Activated CD8-positive, alpha-beta memory T cell treated with anti-CD3 and anti-CD28 coated beads, Interleukin-2, amount 10 ng/mL, durations not matched to agents 7 days and 5 days (primary cell): ENCODE results near the gene ACSS3. TPM values are rescaled to one million over a fixed set of nuclear protein-coding genes. Genes with fewer than 3 reads are reported as not detected.
"Not testable (repeated sequence)": the region's sequence is repeated elsewhere in the genome, so short reads cannot be mapped to it uniquely, and the experiment has no call there.

ENCODE experiments used
- ATAC-seq: fragments of 150-1000 bp; cut with Tn5 transposase; one replicate; pipeline ENCODE4 v1.10.0; 2021; ENCODE audit warnings: moderate library complexity
- CTCF ChIA-PET: fragments of 350-600 bp; sonication (Branson Sonifier 250); formaldehyde crosslinking; loops from one replicate; lab custom pipeline; 2021; ENCODE audit warnings: antibody characterized with exemption; lab: Charles Lee
- DNase-seq: peaks from one replicate; pipeline ENCODE4 v3.0.0-alpha.2; 2020
- H3K27ac Mint-ChIP-seq: one replicate; pipeline ENCODE4 v1.8.0; 2021; ENCODE audit warnings: mild to moderate bottlenecking, mixed read lengths
- H3K27me3 Mint-ChIP-seq: one replicate; pipeline ENCODE4 v1.8.0; 2021; ENCODE audit warnings: mixed read lengths
- H3K36me3 Mint-ChIP-seq: one replicate; pipeline ENCODE4 v1.8.0; 2021; ENCODE audit warnings: mild to moderate bottlenecking, mixed read lengths
- H3K4me1 Mint-ChIP-seq: one replicate; pipeline ENCODE4 v1.8.0; 2021; ENCODE audit warnings: mixed read lengths
- H3K4me3 Mint-ChIP-seq: one replicate; pipeline ENCODE4 v1.8.0; 2021; ENCODE audit warnings: mild to moderate bottlenecking, moderate library complexity, mixed read lengths
- H3K9me3 Mint-ChIP-seq: one replicate; pipeline ENCODE4 v1.8.0; 2022; ENCODE audit warnings: low read depth, mixed read lengths
- total RNA-seq, 2 experiments: library from RNA; stranded (reverse); gene quantifications; one replicate each; pipeline ENCODE4 v1.2.3, GENCODE V29; 2021

The ACSS3 gene
- total RNA-seq, 2 experiments from 2014 or later = not detected

- DNase-seq = no peak
- no peaks in the 10 kb centered on the region for H3K9me3 Mint-ChIP-seq
- no peaks in the 10 kb centered on the region for H3K36me3 Mint-ChIP-seq
- CTCF ChIA-PET = no interaction called here
- no peak for ATAC-seq
- no peaks in the 10 kb centered on the region for H3K4me1 Mint-ChIP-seq
- H3K27ac Mint-ChIP-seq = no peak overlapping the region
- no peak overlapping the region for H3K4me3 Mint-ChIP-seq
- no peaks in the 10 kb centered on the region for H3K27me3 Mint-ChIP-seq
Observed at GRCh38 chr12:81205416-81205815, 127.5 kb downstream of the ACSS3 start.

- ATAC-seq (no peak), DNase-seq (no peak)
- H3K36me3 Mint-ChIP-seq = no peaks in the 10 kb centered on the region
- CTCF ChIA-PET = no interaction called here
- H3K4me1 Mint-ChIP-seq = no peaks in the 10 kb centered on the region
- H3K27ac Mint-ChIP-seq = no peak overlapping the region
- no peak overlapping the region for H3K4me3 Mint-ChIP-seq
- no peaks in the 10 kb centered on the region for H3K27me3 Mint-ChIP-seq
- H3K9me3 Mint-ChIP-seq = no peaks in the 10 kb centered on the region
Observed at GRCh38 chr12:81206429-81206828, 128.6 kb downstream of the ACSS3 start.

DNA sequence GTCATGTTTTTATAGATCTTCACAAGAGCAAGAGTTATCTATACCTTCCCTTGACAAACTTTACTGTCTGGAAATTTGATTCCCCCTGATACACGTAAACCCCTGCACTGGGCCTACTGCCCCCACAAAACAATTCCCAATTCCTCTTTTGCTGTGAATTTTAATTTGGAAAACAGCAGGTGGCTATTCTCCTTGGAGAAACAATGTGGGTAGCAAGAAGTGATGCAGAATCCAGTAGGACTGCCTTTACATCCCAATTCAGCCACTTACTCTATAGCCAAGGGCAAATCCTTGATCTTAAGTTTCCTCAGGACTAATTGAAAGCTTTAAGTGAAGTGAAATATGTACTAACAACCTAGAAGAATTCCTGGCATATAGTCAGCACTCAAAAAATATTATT, 129.3 kb downstream of the ACSS3 start:
- no peak for ATAC-seq
- CTCF ChIA-PET = interaction anchor here (0.5 kb wide), 1 partner anchor 58 kb away, joined by 3 read pairs; no protein-coding TSS in a partner anchor
- no peak overlapping the region for H3K27ac Mint-ChIP-seq
- no peak for DNase-seq
- H3K36me3 Mint-ChIP-seq = no peaks in the 10 kb centered on the region
- H3K4me3 Mint-ChIP-seq = no peak overlapping the region
- peaks cover 4% of the 10 kb centered on the region for H3K9me3 Mint-ChIP-seq
- no peaks in the 10 kb centered on the region for H3K4me1 Mint-ChIP-seq
- no peaks in the 10 kb centered on the region for H3K27me3 Mint-ChIP-seq

DNA sequence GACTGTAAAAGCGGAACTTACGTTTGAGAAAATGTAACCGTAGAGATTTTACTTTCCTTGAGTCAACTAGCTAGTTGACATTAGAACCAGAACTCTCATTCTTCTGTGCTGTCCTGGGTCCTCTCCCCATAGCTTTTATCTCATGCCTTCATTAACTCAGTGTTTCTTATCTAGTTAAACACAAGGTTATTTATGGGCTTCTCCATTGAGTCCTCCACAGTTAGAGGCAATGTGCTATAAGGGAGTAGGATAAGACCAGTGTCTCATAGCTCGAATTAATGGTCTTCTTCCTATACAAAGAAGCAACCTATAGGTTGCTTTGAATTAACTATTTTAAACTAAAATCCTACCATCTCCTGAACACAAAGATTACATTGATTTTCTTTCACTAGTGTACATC, 129.8 kb downstream of the ACSS3 start:
- Mint-ChIP-seq H3K36me3 (no peaks in the 10 kb centered on the region), H3K27ac (no peak overlapping the region), H3K4me1 (no peaks in the 10 kb centered on the region), H3K4me3 (no peak overlapping the region), H3K9me3 (peaks cover 4% of the 10 kb centered on the region), H3K27me3 (no peaks in the 10 kb centered on the region)
- CTCF ChIA-PET = interaction anchor here (0.5 kb wide), 1 partner anchor 58 kb away, joined by 3 read pairs; no protein-coding TSS in a partner anchor
- ATAC-seq = no peak
- DNase-seq = no peak

- no peak overlapping the region for H3K4me3 Mint-ChIP-seq
- ATAC-seq (no peak), DNase-seq (no peak)
- no peaks in the 10 kb centered on the region for H3K27me3 Mint-ChIP-seq
- no peaks in the 10 kb centered on the region for H3K36me3 Mint-ChIP-seq
- H3K4me1 Mint-ChIP-seq = no peaks in the 10 kb centered on the region
- peaks cover 4% of the 10 kb centered on the region for H3K9me3 Mint-ChIP-seq
- no peak overlapping the region for H3K27ac Mint-ChIP-seq
- CTCF ChIA-PET = no interaction called here
Observed at GRCh38 chr12:81208187-81208911, 130.5 kb downstream of the ACSS3 start.

GRCh38 chr12:81209012-81209411, 131.1 kb downstream of the ACSS3 start:
- Mint-ChIP-seq H3K36me3 (no peaks in the 10 kb centered on the region), H3K27me3 (no peaks in the 10 kb centered on the region), H3K27ac (no peak overlapping the region), H3K9me3 (peaks cover 4% of the 10 kb centered on the region), H3K4me1 (no peaks in the 10 kb centered on the region), H3K4me3 (no peak overlapping the region)
- CTCF ChIA-PET = no interaction called here
- ATAC-seq = no peak
- no peak for DNase-seq

DNA sequence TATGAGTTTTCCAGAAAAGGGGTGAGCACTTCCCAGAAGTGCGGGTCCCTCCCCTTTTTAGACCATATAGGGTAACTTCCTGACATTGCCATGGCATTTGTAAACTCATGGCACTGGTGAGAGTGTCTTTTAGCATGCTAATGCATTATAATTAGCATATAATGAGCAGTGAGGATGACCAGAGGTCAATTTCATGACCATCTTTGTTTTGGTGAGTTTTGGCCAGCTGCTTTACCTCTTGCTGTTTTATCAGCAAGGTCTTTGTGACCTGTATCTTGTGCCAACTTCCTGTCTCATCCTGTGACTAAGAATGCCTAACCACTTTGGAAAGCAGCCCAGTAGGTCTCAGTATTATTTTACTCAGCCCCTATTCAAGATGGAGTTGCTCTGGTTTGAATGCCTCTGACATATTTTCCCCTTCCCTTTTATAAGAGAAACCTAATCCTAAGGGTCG, 131.9 kb downstream of the ACSS3 start:
- DNase-seq = not testable (repeated sequence)

GRCh38 chr12:81211306-81211705, 133.4 kb downstream of the ACSS3 start:
- ATAC-seq (no peak), DNase-seq (no peak)
- no peak overlapping the region for H3K4me3 Mint-ChIP-seq
- H3K27ac Mint-ChIP-seq = no peak overlapping the region
- CTCF ChIA-PET = no interaction called here
- no peaks in the 10 kb centered on the region for H3K27me3 Mint-ChIP-seq
- peaks cover 4% of the 10 kb centered on the region for H3K9me3 Mint-ChIP-seq
- no peaks in the 10 kb centered on the region for H3K4me1 Mint-ChIP-seq
- H3K36me3 Mint-ChIP-seq = no peaks in the 10 kb centered on the region

More for the DNA sequence above, 131.9 kb downstream of the ACSS3 start:
- H3K4me3 Mint-ChIP-seq, ATAC-seq, H3K27me3 Mint-ChIP-seq, H3K27ac Mint-ChIP-seq, CTCF ChIA-PET, H3K9me3 Mint-ChIP-seq, H3K4me1 Mint-ChIP-seq, H3K36me3 Mint-ChIP-seq: not testable (repeated sequence)

DNA sequence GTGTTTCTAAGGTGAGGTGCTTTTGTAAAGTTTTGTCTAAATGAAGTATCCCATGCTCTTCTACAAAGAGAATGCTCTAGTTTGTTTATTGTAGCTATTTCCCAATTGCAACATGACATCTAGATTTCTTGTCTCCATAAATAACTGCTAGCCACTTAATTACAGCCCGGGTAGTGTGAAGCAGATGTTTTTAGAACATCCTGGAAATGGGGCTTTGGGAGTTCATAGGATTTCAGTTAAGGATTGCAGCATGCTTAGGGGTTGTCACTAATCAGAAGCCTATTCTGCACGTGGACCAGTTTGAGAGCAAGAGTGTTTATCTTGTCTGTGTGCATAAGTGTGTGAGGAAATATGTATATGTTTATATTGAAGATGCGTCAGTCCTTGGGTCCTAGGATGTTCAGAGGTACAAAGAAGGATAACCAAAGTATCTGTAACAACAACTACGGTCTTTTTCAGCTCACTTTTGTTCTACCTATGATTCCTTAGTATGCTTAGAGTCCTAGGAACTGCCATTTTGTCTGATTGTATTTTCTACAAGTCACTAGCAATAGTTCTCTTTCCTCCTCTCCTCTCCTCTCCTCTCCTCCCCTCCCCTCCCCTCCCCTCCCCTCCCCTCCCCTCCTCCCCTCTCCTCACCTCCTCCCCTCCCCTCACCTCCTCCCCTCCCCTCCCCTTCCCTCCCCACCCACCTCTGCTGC, 135.3 kb downstream of the ACSS3 start:
- Mint-ChIP-seq H3K4me3 (no peak overlapping the region), H3K27me3 (no peaks in the 10 kb centered on the region), H3K4me1 (no peaks in the 10 kb centered on the region), H3K27ac (no peak overlapping the region), H3K9me3 (peaks cover 4% of the 10 kb centered on the region), H3K36me3 (no peaks in the 10 kb centered on the region)
- ATAC-seq = no peak
- no peak for DNase-seq
- CTCF ChIA-PET = no interaction called here

DNA sequence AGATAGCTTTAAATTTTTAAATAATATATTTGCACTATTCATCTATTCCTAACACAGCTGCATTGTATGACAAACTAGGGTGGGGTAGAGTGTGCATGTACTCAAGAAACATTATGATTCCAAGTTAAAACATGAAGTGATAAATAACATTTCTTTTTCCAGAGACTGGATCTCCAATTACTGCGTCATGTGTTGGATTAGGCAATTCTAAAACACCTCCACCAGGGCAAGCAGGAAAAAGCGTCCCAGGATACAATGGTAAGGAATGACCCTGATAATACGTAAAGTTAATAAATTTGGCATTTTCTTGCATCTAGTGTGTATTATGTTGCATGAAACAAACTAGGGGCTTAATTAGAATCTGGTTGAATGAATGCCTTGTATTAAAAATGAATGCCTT, 138.9 kb downstream of the ACSS3 start:
- no peaks in the 10 kb centered on the region for H3K36me3 Mint-ChIP-seq
- H3K27ac Mint-ChIP-seq = no peak overlapping the region
- ATAC-seq (no peak), DNase-seq (no peak)
- H3K4me1 Mint-ChIP-seq = no peaks in the 10 kb centered on the region
- H3K27me3 Mint-ChIP-seq = no peaks in the 10 kb centered on the region
- H3K4me3 Mint-ChIP-seq = no peak overlapping the region
- CTCF ChIA-PET = no interaction called here
- peaks cover 4% of the 10 kb centered on the region for H3K9me3 Mint-ChIP-seq

DNA sequence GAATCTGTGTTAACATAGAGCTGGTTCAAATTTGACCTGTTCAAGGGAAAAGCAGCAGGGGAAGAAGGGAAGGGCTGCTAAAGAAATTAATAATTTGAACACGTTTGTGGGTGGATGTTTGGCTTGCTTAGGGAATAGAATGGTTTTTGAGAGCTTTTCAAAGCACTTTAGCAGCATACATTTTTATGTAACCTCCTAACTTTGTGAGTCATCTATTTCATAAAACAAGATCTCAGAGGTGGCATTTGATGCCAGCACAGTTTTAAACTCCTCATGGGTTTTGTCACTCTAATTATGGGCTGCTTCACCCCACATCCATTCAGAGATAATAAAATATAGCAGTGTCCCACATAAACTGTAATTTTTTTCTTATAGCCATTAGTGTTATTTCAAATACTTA, 143.8 kb downstream of the ACSS3 start:
- Mint-ChIP-seq H3K27ac (no peak overlapping the region), H3K9me3 (peaks cover 2% of the 10 kb centered on the region), H3K4me1 (no peaks in the 10 kb centered on the region), H3K27me3 (no peaks in the 10 kb centered on the region), H3K36me3 (no peaks in the 10 kb centered on the region), H3K4me3 (no peak overlapping the region)
- ATAC-seq = no peak
- no peak for DNase-seq
- CTCF ChIA-PET = no interaction called here

DNA sequence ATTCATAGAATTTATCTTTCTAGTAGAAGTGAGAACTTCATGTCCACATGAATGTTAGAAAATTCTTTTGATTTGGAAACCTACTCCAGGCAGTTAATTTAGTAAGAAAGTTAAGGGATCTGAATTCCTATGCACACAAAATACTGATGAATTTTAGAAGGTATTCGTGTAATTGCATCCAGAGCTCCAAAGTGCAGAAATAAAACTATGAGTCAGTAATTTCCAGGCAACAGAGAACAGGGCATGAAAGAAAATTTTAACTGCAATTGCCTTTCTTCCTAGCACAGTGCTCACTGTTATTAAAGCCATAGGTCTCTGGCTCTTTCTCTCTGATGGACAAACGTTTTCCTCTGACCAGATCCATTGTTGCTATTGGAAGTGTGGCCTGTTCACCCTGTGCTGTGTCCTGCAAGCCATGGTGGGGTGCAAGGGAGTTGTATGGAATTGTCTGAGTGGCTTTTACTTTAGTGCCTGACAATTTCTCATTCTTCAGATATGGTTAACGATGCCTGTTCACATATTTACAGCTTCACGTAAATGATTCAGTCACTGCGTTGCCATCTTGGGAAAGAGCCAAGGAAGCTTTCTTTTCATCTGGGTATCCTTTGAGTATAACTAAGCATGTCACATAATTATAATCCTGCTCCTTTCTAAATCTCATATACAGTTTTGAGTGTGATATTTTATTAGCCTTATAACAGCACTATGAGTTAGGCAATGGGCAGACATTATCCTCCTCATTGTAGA, 145.1 kb downstream of the ACSS3 start:
- DNase-seq (no peak), ATAC-seq (no peak)
- H3K4me3 Mint-ChIP-seq = no peak overlapping the region
- CTCF ChIA-PET = no interaction called here
- H3K27me3 Mint-ChIP-seq = no peaks in the 10 kb centered on the region
- peaks cover 2% of the 10 kb centered on the region for H3K9me3 Mint-ChIP-seq
- H3K36me3 Mint-ChIP-seq = no peaks in the 10 kb centered on the region
- no peaks in the 10 kb centered on the region for H3K4me1 Mint-ChIP-seq
- no peak overlapping the region for H3K27ac Mint-ChIP-seq

DNA sequence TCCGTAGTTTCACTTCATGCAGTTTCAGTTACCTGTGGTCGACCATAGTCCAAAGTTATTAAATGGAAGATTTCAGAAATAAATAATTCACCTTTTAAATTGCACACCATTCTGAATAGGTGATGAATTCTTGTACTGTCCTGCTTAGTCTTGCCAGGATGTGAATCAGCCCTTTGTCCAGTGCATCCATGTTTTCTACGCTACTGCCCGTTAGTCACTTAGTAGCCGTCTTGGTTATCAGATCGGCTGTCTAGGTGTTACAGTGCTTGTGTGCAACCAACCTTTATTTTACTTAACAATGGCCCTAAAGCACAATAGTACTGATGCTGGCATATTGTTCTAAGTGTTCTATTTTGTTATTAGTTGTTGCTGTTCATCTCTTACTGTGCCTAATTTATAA, 146.7 kb downstream of the ACSS3 start:
- Mint-ChIP-seq H3K4me1 (no peaks in the 10 kb centered on the region), H3K9me3 (peaks cover 4% of the 10 kb centered on the region), H3K4me3 (no peak overlapping the region), H3K27ac (no peak overlapping the region), H3K27me3 (no peaks in the 10 kb centered on the region), H3K36me3 (no peaks in the 10 kb centered on the region)
- ATAC-seq (no peak), DNase-seq (no peak)
- CTCF ChIA-PET = no interaction called here
